ENCODE measurements around the gene PID1.

The PID1 gene

GRCh38 chr2:229270551-229271410, at the start of gene PID1:
Gene PID1 (minus strand): TSS chr2:229271287. CDS start chr2:229271043, 244 bp downstream.
- peak; percentile 48 for DNase-seq

GRCh38 chr2:229319558-229319957, 48.5 kb upstream of the PID1 start:
- DNase-seq: no peak

GRCh38 chr2:229314117-229314516, 43.0 kb upstream of the PID1 start:
- no peak for DNase-seq

- DNase-seq: no peak
These were observed 42.5 kb upstream of the PID1 start for GRCh38 chr2:229313591-229313990.

- DNase-seq: no peak
These were observed 30.1 kb upstream of the PID1 start for GRCh38 chr2:229301237-229301636.

- no peak for DNase-seq
These were observed 29.7 kb upstream of the PID1 start for GRCh38 chr2:229300790-229301189.

GRCh38 chr2:229300371-229300770, 29.3 kb upstream of the PID1 start:
- no peak for DNase-seq

GRCh38 chr2:229297247-229297646, 26.2 kb upstream of the PID1 start:
- peak; percentile 52 for DNase-seq

- no peak for DNase-seq
These were observed 25.4 kb upstream of the PID1 start for GRCh38 chr2:229296536-229296935.

GRCh38 chr2:229296016-229296415, 24.9 kb upstream of the PID1 start:
- DNase-seq: no peak

- DNase-seq: no peak
These were observed 16.7 kb upstream of the PID1 start for GRCh38 chr2:229287823-229288222.

GRCh38 chr2:229282758-229283546, 11.9 kb upstream of the PID1 start:
- no peak for DNase-seq

- DNase-seq: no peak
These were observed 8.4 kb upstream of the PID1 start for GRCh38 chr2:229279516-229279915.

GRCh38 chr2:229275506-229275905, 4.4 kb upstream of the PID1 start:
- DNase-seq: no peak

- peak; percentile 86 for DNase-seq
These were observed 2.7 kb upstream of the PID1 start for GRCh38 chr2:229273723-229274338.

GRCh38 chr2:229273006-229273722, 2.1 kb upstream of the PID1 start:
- DNase-seq: no peak

GRCh38 chr2:229269941-229270340, 1.1 kb downstream of the PID1 start:
- DNase-seq: no peak

- DNase-seq: no peak
These were observed 1.9 kb downstream of the PID1 start for GRCh38 chr2:229269146-229269545.

GRCh38 chr2:229268626-229269025, 2.5 kb downstream of the PID1 start:
- DNase-seq: no peak

GRCh38 chr2:229267080-229267479, 4.0 kb downstream of the PID1 start:
- no peak for DNase-seq

- no peak for DNase-seq
These were observed 5.4 kb downstream of the PID1 start for GRCh38 chr2:229265727-229266126.

- DNase-seq: no peak
These were observed 9.5 kb downstream of the PID1 start for GRCh38 chr2:229261599-229261998.

GRCh38 chr2:229261076-229261475, 10.0 kb downstream of the PID1 start:
- DNase-seq: no peak

All from NCI-H1436 (cell line).